DMS79 treated with DMSO at 0.1 percent for 48 hours (cell line): ENCODE measurements around the gene FBL.
A peak's percentile ranks its signal among the peaks of the same experiment; 100 is the strongest.
"Not testable (repeated sequence)": the region's sequence is repeated elsewhere in the genome, so short reads cannot be mapped to it uniquely, and the experiment has no call there.

Experiments
- DNase-seq: peaks from one replicate; lab custom pipeline; 2025; lab: John Stamatoyannopoulos, UW

The FBL gene

DNA sequence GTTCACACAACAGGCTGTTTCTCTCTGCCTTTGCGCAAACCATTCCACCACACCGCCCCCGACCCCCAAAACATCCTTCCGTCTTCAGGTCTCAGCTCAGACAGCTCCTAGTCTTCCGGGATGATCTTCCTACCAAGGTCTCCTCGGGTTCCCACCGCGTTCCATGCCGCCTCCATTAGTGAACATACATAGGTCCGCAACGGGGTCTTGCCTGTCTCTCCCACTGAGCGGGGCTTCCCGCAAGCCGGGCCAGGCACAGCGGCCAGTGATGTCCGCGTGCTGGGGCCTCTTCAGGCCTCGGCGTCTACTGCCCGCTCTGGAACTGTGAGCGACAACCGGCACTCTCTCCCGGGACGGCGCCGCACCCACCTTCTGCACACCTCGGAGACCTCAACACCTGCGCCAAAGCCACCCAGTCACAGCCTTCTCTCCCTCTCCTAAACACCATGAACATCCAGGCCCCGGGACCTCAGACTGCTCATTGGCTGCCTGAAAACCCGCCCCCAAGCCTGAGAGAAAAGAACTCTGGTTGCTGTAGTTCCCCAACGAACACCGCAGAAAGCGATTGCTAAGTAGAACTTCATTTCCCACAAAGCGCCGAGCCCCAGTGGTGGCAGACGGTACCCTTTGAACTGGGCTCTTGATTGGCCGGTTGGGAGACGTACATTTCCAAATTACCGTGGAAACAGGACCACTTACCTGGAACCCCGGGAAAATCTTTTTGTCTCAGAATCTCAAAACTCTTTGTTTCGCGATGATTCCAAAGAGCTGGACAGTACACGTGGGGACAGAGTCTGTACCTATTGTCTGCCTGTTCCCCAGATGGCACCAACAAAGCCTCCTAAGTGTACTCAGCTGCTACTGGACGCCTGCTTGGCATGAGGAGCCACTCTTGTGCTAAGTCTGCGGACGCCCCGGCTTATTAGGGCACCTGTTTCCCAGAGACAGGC, 21.8 kb downstream of the FBL start:
- DNase-seq, result peak; percentile 98

DNA sequence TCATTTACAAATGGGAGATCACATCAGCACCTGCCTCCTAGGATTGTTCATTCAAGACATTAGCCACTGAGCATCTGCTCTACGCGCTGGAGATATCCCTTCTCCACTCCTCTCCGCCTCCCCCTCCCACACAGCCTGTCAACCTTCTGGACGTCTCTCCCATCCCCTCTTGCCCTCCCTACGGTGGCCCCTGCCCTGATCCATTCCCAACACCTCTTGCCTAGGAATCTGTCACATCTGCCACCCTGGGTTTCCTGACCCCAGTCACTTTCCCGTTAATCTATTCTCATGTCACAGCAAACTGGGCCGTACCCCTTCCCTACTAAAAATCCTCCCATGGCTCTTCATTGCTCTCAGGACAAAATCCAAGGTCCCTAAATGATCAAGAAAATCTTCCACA, 22.5 kb downstream of the FBL start:
- no peak for DNase-seq

DNA sequence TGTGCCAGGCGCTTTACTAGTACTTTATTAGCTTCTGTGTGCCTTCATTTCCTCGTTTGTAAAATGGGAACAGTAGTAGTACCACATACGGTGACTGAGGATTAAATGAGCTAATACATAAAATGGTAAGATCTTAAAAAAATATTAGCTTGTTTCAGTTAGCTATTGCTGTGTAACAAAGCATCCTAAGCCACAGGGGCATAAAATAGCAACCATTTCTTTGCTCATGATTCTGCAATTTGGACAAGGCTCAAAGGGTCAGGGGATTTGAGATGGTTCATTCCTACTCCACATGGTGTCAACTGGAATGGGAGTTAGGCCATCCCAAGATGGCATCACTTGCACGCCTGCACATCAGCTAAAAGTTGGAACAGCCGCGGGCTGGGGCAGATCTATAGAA, 25.5 kb downstream of the FBL start:
- DNase-seq, result no peak

DNA sequence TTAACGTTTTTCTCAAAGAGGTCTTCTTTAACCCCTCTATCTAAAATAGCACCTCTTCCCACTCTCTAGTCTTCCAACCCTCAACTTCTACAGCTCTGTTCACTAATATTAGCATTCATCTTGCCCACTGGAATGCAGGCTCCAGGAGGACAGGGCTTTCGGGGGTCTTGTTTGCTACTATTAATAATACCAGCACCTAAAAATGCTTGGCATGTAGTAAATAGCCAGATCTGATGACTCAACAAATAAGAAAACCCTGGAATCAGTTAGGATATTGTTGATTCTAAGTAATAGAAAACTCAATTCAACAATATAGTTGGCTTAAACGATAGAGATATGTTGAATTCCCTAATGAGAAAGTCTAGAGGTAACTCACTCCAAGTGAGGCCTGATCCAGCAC, 26.4 kb downstream of the FBL start:
- no peak for DNase-seq

- DNase-seq, result no peak
These were observed 27.5 kb downstream of the FBL start for GRCh38 chr19:39818626-39819097.

- DNase-seq, result no peak
These were observed 28.2 kb downstream of the FBL start for GRCh38 chr19:39817888-39818561.

GRCh38 chr19:39816287-39817048, 29.7 kb downstream of the FBL start:
- no peak for DNase-seq

DNA sequence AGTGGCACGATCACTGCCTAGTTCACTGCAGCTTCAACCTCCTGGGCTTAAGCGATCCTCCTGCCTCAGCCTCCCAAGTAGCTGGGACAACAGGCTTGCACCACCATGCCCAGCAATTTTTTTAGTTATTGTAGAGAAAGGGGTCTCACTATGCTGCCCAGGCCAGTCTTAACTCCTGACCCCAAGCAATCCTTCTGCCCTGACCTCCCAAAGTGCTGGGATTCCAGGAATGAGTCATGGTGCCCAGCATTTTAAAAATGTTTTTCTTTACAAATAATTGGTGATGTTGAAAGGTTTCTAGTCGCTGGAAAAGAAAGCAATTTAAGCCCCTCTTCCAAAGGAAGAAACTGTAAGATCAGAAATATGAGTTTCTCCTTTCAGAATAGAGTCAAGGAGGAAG, 31.6 kb downstream of the FBL start:
- DNase-seq, result no peak

- DNase-seq, result not testable (repeated sequence)
These were observed 32.1 kb downstream of the FBL start for GRCh38 chr19:39814111-39814510.

DNA sequence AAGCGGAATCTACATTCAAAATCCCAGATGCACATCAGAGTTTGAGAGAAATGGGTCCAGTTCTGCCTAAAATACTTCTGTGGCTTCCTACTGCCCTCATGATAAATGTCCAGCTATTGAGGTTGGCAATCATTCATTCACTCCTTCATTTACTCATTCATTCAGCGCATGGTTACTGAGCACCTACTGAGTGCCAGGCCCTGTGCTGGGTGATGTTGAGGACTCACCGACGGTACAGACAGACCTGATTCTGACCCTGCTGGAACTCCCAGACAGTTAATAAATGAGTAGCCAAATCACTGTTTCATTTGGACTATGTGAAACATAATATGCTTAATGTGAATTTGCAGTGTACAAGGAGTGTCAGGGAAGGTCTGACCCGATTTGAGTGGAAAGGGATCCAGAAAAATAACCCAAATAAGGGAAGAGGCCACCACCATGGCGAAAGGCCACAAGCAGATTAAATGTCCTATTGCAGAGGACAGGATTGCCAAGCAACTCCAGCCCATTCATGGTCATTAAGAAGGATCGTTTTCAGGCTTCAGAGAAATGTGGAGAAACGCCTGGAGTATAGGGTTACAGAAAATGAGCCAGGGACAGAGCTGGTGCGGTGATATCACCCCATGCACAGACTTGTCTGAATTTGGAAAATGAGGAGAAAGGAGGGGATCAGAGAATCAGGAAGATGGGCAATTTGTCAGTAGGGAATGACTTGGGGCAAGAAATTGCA, 32.8 kb downstream of the FBL start:
- DNase-seq, result no peak

DNA sequence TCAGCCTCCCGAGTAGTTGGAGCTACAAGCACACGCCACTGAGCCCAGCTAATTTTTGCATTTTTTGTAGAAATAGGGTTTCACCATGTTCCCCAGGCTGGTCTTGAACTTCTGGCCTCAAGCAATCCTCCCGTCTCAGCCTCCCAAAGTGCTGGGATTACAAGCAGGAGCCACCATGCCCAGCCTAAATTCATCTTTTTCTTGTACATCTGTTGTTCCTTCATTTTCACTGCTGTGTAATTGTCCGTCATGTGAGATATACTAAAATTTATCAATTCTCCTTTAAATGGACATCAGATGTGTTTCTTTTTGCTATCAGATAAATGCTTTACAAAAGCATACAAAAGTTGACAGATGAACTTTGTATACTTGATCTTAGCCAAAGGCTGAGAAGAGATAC, 35.1 kb downstream of the FBL start:
- DNase-seq, result no peak

DNA sequence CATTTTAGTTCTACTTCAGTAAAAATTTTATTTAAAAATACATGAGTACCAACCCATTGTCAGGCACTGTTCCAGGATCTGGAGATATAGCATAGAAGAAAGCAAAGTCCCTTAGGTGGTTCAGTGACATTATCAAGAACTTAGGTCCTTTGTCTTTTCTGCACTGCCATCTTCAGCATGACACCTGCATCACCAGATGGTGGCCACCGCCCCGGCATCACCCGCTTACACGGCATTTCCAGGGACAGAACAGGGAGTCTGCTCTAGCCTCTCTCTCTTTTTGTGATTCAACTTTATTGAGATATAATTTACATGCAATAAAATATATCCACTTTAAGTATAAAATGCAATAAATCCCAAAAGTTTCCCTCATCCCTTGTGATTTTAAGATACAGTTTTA, 35.8 kb downstream of the FBL start:
- DNase-seq, result no peak

DNA sequence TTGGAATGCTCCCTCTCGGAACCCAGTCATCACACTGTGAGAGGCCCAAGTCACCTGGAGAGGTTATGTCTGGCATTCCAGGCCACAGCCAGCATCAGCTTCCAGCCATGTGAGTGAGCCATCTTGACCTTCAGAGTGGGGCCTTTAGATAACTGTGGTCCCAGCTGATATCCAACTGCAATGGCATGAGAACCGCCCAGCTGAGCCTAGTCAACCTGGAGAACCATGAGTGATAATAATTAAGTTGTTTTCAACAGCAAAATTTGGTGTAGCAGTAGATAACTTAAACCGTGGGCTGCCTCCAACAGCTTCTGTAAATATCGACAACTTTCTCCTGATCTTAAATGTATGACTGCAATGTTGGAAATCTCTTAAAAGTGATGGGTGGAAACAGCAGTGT, 36.8 kb downstream of the FBL start:
- no peak for DNase-seq

DNA sequence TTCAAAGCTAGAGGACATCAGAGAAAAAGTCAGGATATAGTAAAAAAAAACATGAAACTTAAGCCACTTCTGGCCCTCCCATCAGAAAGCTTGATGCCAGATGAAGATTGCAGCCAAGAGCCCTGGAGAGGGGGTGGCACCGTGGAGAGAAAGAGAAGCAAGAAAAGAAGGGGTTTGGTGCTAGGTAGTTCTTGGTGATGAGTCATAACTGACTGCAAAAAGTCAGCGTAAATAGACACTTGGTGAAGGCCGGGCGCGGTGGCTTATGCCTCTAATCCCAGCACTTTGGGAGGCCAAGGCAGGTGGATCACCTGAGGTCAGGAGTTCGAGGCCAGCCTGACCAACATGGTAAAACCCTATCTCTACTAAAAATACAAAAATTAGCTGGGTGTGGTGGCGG, 37.5 kb downstream of the FBL start:
- not testable (repeated sequence) for DNase-seq

GRCh38 chr19:39807846-39808364, 38.3 kb downstream of the FBL start:
- DNase-seq, result no peak

- no peak for DNase-seq
These were observed 41.1 kb downstream of the FBL start for GRCh38 chr19:39805104-39805503.

DNA sequence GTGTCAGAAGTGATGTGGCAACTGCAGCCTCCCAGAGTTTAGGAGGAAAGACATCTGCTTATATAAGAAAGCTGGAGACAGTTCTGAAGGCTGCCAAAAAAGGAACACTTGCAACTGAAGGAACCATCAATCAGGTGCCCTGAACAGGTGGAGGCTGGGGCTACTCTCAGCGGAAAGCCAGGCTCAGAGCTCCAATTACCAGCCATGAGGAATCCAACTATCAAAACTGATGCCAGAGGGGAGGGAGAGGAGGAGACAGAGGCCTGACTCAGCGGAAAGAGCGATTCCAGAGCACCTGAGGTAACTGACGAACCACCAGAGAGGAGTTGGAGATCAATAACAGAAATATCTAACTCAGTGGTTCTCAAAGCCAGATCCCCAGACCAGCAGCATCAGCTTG, 43.2 kb downstream of the FBL start:
- no peak for DNase-seq

- no peak for DNase-seq
These were observed 49.1 kb downstream of the FBL start for GRCh38 chr19:39797083-39797482.

DNA sequence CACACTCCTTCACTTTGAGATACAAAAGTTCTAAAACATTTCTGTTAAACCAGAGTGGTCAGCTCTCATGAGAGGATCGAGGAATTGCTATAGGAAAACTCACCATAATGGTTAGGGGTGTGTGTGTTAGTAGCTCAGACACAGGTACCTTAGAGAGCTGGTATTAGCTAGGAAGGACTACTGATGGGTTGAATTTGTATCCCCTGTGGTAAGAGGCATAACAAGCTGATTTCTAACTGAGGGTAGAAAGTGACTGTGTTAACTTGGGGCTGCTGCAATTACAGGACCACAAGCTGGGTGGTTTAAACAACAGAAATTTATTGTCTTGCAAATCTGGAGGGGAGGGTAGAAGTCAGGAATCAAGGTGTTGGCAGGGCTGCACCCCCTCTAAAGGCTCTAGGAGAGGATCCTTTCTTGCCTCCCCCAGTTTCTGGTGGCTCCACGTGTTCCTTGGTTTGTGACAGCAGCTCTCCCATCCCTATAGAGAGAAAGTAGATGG, 50.1 kb downstream of the FBL start:
- no peak for DNase-seq

- no peak for DNase-seq
These were observed 51.2 kb downstream of the FBL start for GRCh38 chr19:39795001-39795400.

DNA sequence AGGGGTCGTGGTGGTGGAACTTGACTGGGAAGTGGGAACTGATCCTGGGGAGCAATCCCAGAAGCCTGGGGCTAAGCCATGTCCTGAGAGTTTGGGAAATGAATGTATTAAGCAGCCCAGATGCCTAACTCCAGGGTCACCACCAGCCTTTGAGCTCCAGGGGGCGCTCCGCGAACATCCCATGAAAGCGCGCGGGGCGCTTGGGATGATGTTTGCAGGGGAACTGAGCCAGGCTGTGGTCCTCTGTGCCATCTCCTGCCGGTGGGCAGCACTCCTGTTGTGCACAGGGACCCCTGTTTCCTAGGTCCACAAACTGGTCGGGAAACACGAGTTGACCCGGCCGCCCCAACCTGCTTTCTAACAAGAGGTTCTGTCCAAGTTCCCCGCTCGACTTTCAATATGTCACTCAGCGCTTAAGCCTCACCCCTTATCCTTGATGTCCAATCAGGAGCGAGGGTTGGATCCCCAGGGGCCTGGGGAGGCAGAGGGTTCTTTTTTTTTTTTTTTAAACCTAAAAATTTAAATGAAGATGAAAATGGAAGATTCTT, 53.1 kb downstream of the FBL start:
- DNase-seq, result peak; percentile 25
